BJ (cell line): Measurements from ENCODE around the gene CYP4F3. TPM values are rescaled to one million over a fixed set of nuclear protein-coding genes. Genes with fewer than 3 reads are reported as not detected.
"Not testable (repeated sequence)": the region's sequence is repeated elsewhere in the genome, so short reads cannot be mapped to it uniquely, and the experiment has no call there.

ENCODE experiments used
- CTCF ChIA-PET: fragments of 350-600 bp; formaldehyde crosslinking; extraction: SDS; loops from one replicate; lab custom pipeline; 2021; ENCODE audit warnings: antibody characterized with exemption, inconsistent platforms; lab: Yijun Ruan, JAX
- POLR2A ChIA-PET: fragments of 300-600 bp; sonication (Branson Sonifier 250); formaldehyde crosslinking; extraction: SDS; loops from one replicate; lab custom pipeline; 2021; ENCODE audit warnings: antibody characterized with exemption; lab: Charles Lee
- DNase-seq: peaks from one replicate; pipeline ENCODE4 v3.0.0-alpha.2; 2011; ENCODE audit warnings: low read depth
- H3K27me3 ChIP-seq: 2 replicates; pipeline ENCODE4 v1.6.0; 2011; ENCODE audit warnings: low read length; ENCODE audit not compliant: control insufficient read depth, insufficient read depth
- H3K36me3 ChIP-seq: 2 replicates; pipeline ENCODE4 v1.5.1; 2011; ENCODE audit warnings: low read length; ENCODE audit not compliant: control insufficient read depth, insufficient read depth
- H3K4me3 ChIP-seq: 2 replicates; pipeline ENCODE4 v1.5.1; 2011; ENCODE audit warnings: low read depth, mild to moderate bottlenecking, control low read depth, low read length
- CTCF ChIP-seq: IDR thresholded peaks from 2 replicates; pipeline ENCODE4 v1.5.1; 2011; ENCODE audit warnings: low read depth, mild to moderate bottlenecking, control low read depth, inconsistent platforms, low read length, moderate library complexity; ENCODE audit not compliant: insufficient read depth
- polyA plus RNA-seq: library from polyadenylated mRNA; depleted of rRNA; stranded (reverse); fragments of >200 nt; gene quantifications from 2 replicates; pipeline ENCODE4 v1.2.3, GENCODE V29; 2011

The CYP4F3 gene
- polyA plus RNA-seq, 1 experiment, result not detected

DNA sequence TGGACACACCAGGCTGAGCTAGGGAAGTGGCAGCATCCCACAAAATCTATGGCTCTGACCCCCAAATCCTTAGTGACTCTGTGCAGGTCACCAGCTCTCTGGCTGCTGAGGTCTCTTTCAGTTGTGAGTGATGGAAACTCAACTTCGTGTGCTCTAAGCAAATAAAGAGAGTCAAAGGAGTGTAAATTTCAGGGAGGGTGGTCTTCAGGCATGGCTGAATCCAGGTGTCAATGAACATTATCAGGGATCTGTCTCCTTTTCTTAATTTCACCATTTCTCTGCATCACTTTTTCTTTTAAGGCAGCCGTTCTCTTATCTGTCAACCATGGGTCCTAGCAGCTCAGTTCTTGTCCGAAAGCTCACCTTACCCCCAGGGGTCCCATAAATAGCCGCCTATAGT, 38.4 kb downstream of the CYP4F3 start:
- POLR2A ChIA-PET, result no interaction called here
- no peaks in the 10 kb centered on the region for H3K27me3 ChIP-seq
- no peaks in the 10 kb centered on the region for H3K36me3 ChIP-seq
- no peak for DNase-seq
- CTCF ChIA-PET, result no interaction called here
- no peak overlapping the region for H3K4me3 ChIP-seq
- no peak for TF ChIP-seq CTCF

DNA sequence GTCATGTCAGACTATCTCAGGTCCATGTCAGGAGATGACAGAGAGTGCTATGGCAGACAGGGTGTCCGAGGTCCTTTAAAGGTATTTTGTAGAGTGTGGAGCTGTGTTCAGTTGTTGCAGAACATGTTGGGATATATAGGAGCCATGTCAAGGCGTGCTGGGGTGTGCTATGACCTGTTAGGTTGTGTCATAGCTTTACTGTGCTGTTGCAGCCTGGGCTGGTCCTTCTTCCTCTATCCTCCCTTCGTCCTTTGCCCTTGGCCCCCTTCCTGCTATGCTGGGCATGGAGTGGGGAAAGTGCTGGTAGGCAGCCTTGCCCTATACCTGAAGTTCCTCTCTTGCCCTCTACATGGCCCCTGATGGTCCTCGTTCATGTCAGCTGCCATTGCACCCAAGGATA, 39.2 kb downstream of the CYP4F3 start:
- DNase-seq, H3K4me3 ChIP-seq, H3K27me3 ChIP-seq, POLR2A ChIA-PET, CTCF ChIA-PET, H3K36me3 ChIP-seq: not testable (repeated sequence)

DNA sequence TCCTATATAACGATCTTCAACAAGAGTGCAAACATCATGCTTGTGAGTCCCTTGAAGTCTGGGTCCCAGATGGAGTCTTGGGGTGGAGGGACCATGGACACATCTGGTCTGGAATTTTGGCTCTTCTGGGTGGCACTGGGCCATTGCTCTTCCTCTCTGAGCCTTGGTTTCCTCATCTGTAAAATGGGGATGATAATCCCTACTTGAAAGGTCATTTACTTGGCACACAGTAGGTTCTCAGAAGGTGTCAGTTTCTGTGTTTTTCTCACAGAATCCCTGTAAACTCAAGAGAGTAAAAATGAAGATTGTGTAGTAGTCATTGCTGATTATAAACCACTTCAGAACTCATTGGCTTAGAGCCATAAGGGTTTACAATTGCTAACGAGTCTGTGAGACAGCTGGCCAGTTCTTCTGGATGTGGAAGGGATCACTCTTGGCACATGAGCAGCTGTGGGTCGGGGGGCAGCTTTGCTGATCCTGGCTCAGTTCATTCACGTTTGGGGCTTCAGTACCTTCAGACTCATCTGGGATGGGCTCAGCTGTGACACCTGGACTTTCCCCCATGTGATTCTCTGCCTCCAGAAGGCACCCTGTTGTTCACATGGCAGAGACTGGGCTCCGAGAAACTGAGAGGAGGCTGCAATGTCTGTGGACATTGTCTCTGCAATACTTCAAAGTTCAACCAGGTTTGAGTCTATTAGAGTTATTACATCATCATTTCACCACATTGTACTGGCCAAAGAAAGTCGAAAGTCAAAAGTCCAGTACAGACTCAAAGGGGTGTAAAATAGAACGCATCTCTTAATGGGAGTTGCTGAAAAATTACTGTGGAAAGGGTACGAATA, 40.0 kb downstream of the CYP4F3 start:
- Histone ChIP-seq H3K4me3 (no peak overlapping the region), H3K36me3 (no peaks in the 10 kb centered on the region), H3K27me3 (no peaks in the 10 kb centered on the region)
- DNase-seq, result no peak
- POLR2A ChIA-PET, result no interaction called here
- TF ChIP-seq CTCF, result no peak
- CTCF ChIA-PET, result no interaction called here

DNA sequence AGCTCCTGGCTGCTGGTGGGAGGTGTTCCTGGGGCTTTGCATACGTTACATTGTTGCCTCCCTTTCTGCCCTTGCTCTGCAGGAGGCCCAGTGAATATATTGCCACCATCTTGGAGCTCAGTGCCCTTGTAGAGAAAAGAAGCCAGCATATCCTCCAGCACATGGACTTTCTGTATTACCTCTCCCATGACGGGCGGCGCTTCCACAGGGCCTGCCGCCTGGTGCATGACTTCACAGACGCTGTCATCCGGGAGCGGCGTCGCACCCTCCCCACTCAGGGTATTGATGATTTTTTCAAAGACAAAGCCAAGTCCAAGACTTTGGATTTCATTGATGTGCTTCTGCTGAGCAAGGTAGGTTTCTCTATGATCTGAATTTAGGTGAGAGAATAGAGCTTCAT, 42.7 kb downstream of the CYP4F3 start:
- H3K36me3 ChIP-seq, result no peaks in the 10 kb centered on the region
- POLR2A ChIA-PET, result no interaction called here
- DNase-seq, result no peak
- TF ChIP-seq CTCF, result no peak
- H3K4me3 ChIP-seq, result no peak overlapping the region
- CTCF ChIA-PET, result no interaction called here
- H3K27me3 ChIP-seq, result no peaks in the 10 kb centered on the region

GRCh38 chr19:15684828-15685227, 44.1 kb downstream of the CYP4F3 start:
- CTCF ChIA-PET, result no interaction called here
- POLR2A ChIA-PET, result no interaction called here
- DNase-seq, result no peak
- Histone ChIP-seq H3K4me3 (no peak overlapping the region), H3K36me3 (no peaks in the 10 kb centered on the region), H3K27me3 (no peaks in the 10 kb centered on the region)
- TF ChIP-seq CTCF, result no peak
